Esophagus squamous epithelium (tissue), 5 donors: ENCODE data around the gene GPC6. TPM values are rescaled to one million over a fixed set of nuclear protein-coding genes. Genes with fewer than 3 reads are reported as not detected.

Experiments
- DNase-seq: peaks from one replicate; lab custom pipeline; 2025; lab: John Stamatoyannopoulos, UW
- H3K27ac ChIP-seq, 4 donors: fragments of 200-600 bp; sonication (generic); one replicate each; pipeline ENCODE4 v1.5.1; 2016 to 2019; ENCODE audit warnings: mild to moderate bottlenecking in 1 of 4
- H3K27me3 ChIP-seq, 4 donors: fragments of 200-600 bp; sonication (generic); 1 replicate in 3 of 4; 2 replicates in 1 of 4; pipeline versions ENCODE4 v1.5.1 to v1.6.0; 2017 to 2021; ENCODE audit warnings: antibody characterized with exemption in 1 of 4
- H3K36me3 ChIP-seq, 3 donors: fragments of 200-600 bp; sonication (generic); one replicate each; pipeline ENCODE4 v1.5.1; 2016 to 2019
- H3K4me1 ChIP-seq, 3 donors: fragments of 200-600 bp; sonication (generic); one replicate each; pipeline ENCODE4 v1.5.1; 2017 to 2019
- H3K4me3 ChIP-seq, 4 donors: fragments of 200-600 bp; sonication (generic); 1 replicate in 3 of 4; 2 replicates in 1 of 4; pipeline ENCODE4 v1.5.1; 2016 to 2019; ENCODE audit warnings: mild to moderate bottlenecking in 2 of 4, moderate library complexity in 1 of 4
- H3K9me3 ChIP-seq, 3 donors: fragments of 200-600 bp; sonication (generic); one replicate each; pipeline ENCODE4 v1.5.1; 2016 to 2019
- POLR2A ChIP-seq, 4 donors: fragments of 450-650 bp; IDR thresholded peaks; one replicate each; pipeline ENCODE4 v1.6.1; 2017; ENCODE audit warnings: antibody characterized with exemption in 4 of 4, mild to moderate bottlenecking in 4 of 4, moderate library complexity in 3 of 4
- WGBS, 2 donors: methylation state at CpG; one replicate each; pipeline ENCODE4 v1.1.5; 2018; 5-methylcytosine and 5-hydroxymethylcytosine counted together
- intact Hi-C: fragments of 100-400 bp; cut with DNase I; formaldehyde crosslinking; loops from one replicate; pipeline ENCODE4 v1.15.0; 2022
- total RNA-seq, 4 donors: library from RNA; depleted of rRNA; stranded (reverse); fragments of >200 nt; gene quantifications; one replicate each; pipeline ENCODE4 v1.1.0, GENCODE V29; 2016
- TF ChIP-seq, protein P1 (sequence below), 6 experiments: fragments of 450-650 bp in 4 of 6; fragments of 200-600 bp in 2 of 6; sonication (generic) in 2 of 6; IDR thresholded peaks; one replicate each; pipeline ENCODE4 v1.5.1; 2016 to 2019; ENCODE audit warnings: antibody characterized with exemption in 6 of 6, mild to moderate bottlenecking in 4 of 6, moderate library complexity in 4 of 6
- donor health status: DM: yes; HTN: yes; CAD: no.

The GPC6 gene
- total RNA-seq, 4 donors from 2014 or later = 0.57 to 8.6 (median 2.6) TPM

DNA sequence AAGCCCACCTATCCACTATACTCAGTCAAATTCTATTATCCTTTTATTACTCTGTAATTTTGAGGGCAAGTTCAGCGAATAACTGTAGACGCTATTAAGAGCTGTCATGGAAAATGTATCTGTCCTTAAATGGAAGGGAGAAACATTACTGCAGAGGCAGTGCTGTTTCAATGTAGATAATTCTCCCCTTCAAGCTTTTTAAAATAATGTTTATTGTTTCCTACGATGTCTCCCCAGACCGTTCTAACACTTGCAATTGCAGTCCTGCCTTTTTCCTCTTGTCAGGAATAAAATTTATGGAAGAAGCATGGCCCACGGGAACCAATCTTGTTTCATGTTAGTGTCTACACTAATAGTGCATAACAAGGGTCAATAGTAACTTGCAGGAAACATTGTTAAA lies 159.5 kb downstream of the GPC6 start:
- 65 to 76% methylated on average over 5 of the region's 5 CpGs for WGBS, 2 donors
- Histone ChIP-seq H3K27me3 (no peaks in the 10 kb centered on the region), H3K27ac (no peak overlapping the region), H3K4me3 (no peak overlapping the region), H3K9me3 (no peaks in the 10 kb centered on the region), H3K4me1 (no peaks in the 10 kb centered on the region), H3K36me3 (no peaks in the 10 kb centered on the region)
- intact Hi-C loops = no loop called here
- TF ChIP-seq, protein P1, sequence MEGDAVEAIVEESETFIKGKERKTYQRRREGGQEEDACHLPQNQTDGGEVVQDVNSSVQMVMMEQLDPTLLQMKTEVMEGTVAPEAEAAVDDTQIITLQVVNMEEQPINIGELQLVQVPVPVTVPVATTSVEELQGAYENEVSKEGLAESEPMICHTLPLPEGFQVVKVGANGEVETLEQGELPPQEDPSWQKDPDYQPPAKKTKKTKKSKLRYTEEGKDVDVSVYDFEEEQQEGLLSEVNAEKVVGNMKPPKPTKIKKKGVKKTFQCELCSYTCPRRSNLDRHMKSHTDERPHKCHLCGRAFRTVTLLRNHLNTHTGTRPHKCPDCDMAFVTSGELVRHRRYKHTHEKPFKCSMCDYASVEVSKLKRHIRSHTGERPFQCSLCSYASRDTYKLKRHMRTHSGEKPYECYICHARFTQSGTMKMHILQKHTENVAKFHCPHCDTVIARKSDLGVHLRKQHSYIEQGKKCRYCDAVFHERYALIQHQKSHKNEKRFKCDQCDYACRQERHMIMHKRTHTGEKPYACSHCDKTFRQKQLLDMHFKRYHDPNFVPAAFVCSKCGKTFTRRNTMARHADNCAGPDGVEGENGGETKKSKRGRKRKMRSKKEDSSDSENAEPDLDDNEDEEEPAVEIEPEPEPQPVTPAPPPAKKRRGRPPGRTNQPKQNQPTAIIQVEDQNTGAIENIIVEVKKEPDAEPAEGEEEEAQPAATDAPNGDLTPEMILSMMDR (IDR thresholded peaks at IDR 0.05) = no peak
- no peak for TF ChIP-seq POLR2A (IDR thresholded peaks at IDR 0.05)
- DNase-seq = no peak

DNA sequence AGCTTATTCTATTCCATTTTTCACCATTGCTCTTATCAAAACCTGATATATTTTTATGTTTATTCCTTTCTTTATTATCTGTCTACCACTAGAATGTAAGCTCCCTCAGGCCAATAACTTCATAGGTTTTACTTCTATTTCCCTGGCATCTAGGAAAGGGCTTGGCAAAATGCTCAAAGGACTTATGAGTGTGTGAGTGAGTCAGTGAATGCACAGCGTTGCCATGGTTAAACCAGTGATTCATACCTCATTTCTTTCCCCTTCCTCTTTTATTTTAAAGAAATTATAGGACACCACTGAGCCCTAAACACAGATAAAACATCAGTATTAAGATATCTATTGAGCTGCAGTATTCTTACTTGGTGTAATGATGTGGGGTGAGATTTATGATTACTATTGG lies 162.1 kb downstream of the GPC6 start:
- WGBS, 2 donors = 28 to 50% methylated on average over 1 of the region's 1 CpG
- H3K27me3 ChIP-seq = no peaks in the 10 kb centered on the region

GRCh38 chr13:93397619-93398018 lies 171.0 kb downstream of the GPC6 start:
- H3K9me3 ChIP-seq = no peaks in the 10 kb centered on the region
- H3K4me3 ChIP-seq = no peak overlapping the region
- H3K36me3 ChIP-seq = no peaks in the 10 kb centered on the region
- DNase-seq = no peak
- intact Hi-C loops = no loop called here
- no peak for TF ChIP-seq POLR2A (IDR thresholded peaks at IDR 0.05)
- TF ChIP-seq, protein P1 (IDR thresholded peaks at IDR 0.05) = no peak
- no peaks in the 10 kb centered on the region for H3K4me1 ChIP-seq
- H3K27ac ChIP-seq = no peak overlapping the region
- no peaks in the 10 kb centered on the region for H3K27me3 ChIP-seq

More for the DNA sequence above, 162.1 kb downstream of the GPC6 start:
- Histone ChIP-seq H3K36me3 (no peaks in the 10 kb centered on the region), H3K27ac (no peak overlapping the region), H3K9me3 (no peaks in the 10 kb centered on the region), H3K4me3 (no peak overlapping the region), H3K4me1 (no peaks in the 10 kb centered on the region)
- DNase-seq = no peak
- intact Hi-C loops = no loop called here
- no peak for TF ChIP-seq POLR2A (IDR thresholded peaks at IDR 0.05)
- TF ChIP-seq, protein P1 (IDR thresholded peaks at IDR 0.05) = no peak

- DNase-seq = no peak
- H3K9me3 ChIP-seq = no peaks in the 10 kb centered on the region
- H3K36me3 ChIP-seq = no peaks in the 10 kb centered on the region
- no peaks in the 10 kb centered on the region for H3K27me3 ChIP-seq
- no peak for TF ChIP-seq POLR2A (IDR thresholded peaks at IDR 0.05)
- TF ChIP-seq, protein P1 (IDR thresholded peaks at IDR 0.05) = no peak
- no peaks in the 10 kb centered on the region for H3K4me1 ChIP-seq
- no peak overlapping the region for H3K27ac ChIP-seq
- WGBS, 2 donors = 53 to 62% methylated on average over 4 of the region's 4 CpGs
- no peak overlapping the region for H3K4me3 ChIP-seq
- intact Hi-C loops = no loop called here
Observed at GRCh38 chr13:93398167-93399035, 171.8 kb downstream of the GPC6 start.

GRCh38 chr13:93399212-93399611 lies 172.6 kb downstream of the GPC6 start:
- H3K4me3 ChIP-seq = no peak overlapping the region
- DNase-seq = no peak
- H3K36me3 ChIP-seq = no peaks in the 10 kb centered on the region
- no peaks in the 10 kb centered on the region for H3K4me1 ChIP-seq
- TF ChIP-seq, protein P1 (IDR thresholded peaks at IDR 0.05) = no peak
- no peak for TF ChIP-seq POLR2A (IDR thresholded peaks at IDR 0.05)
- intact Hi-C loops = no loop called here
- no peaks in the 10 kb centered on the region for H3K9me3 ChIP-seq
- no peak overlapping the region for H3K27ac ChIP-seq
- WGBS, 2 donors = 50 to 65% methylated on average over 4 of the region's 4 CpGs
- H3K27me3 ChIP-seq = no peaks in the 10 kb centered on the region
